Mesenchymal stem cell (in vitro differentiated cells and primary cell): ENCODE results near the gene METTL8.

Experiments
- DNase-seq: peaks from one replicate; pipeline ENCODE4 v3.0.0-alpha.2; 2013
- H2AFZ ChIP-seq: one replicate; pipeline ENCODE4 v1.6.1; 2013; ENCODE audit warnings: low read depth, mild to moderate bottlenecking, control low read depth, inconsistent platforms, low read length, moderate library complexity
- H2AK5ac ChIP-seq: 2 replicates; pipeline ENCODE4 v1.6.1; 2013; ENCODE audit warnings: low read length, moderate library complexity, mild to moderate bottlenecking, inconsistent platforms; ENCODE audit not compliant: severe bottlenecking
- H2BK120ac ChIP-seq: one replicate; pipeline ENCODE4 v1.6.1; 2013; ENCODE audit warnings: low read depth, mild to moderate bottlenecking, inconsistent platforms, low read length, moderate library complexity
- H2BK12ac ChIP-seq, 2 experiments: one replicate each; pipeline ENCODE4 v1.6.1; 2013; ENCODE audit warnings: inconsistent platforms in 2 of 2, low read length in 2 of 2, mild to moderate bottlenecking in 2 of 2, moderate library complexity in 2 of 2, control low read depth in 1 of 2
- H2BK15ac ChIP-seq: one replicate; pipeline ENCODE4 v1.6.1; 2013; ENCODE audit warnings: mild to moderate bottlenecking, low read depth, inconsistent platforms; ENCODE audit not compliant: poor library complexity, severe bottlenecking
- H2BK5ac ChIP-seq: 2 replicates; pipeline ENCODE4 v1.6.1; 2013; ENCODE audit warnings: low read depth, mild to moderate bottlenecking, low read length, control low read depth, inconsistent platforms; ENCODE audit not compliant: poor library complexity, severe bottlenecking
- H3K14ac ChIP-seq, 2 experiments: one replicate each; pipeline ENCODE4 v1.6.1; 2013; ENCODE audit warnings: inconsistent platforms in 2 of 2, low read length in 2 of 2, control low read depth in 1 of 2, mild to moderate bottlenecking in 1 of 2, moderate library complexity in 1 of 2
- H3K18ac ChIP-seq, 2 experiments: one replicate each; pipeline ENCODE4 v1.6.1; 2013; ENCODE audit warnings: inconsistent platforms in 2 of 2, low read length in 2 of 2, control low read depth in 1 of 2, low read depth in 1 of 2, mild to moderate bottlenecking in 1 of 2
- H3K23ac ChIP-seq, 2 experiments: one replicate each; pipeline ENCODE4 v1.6.1; 2013; ENCODE audit warnings: inconsistent platforms in 2 of 2, low read length in 2 of 2, mild to moderate bottlenecking in 2 of 2, moderate library complexity in 2 of 2, control low read depth in 1 of 2
- H3K27ac ChIP-seq: 2 replicates; pipeline ENCODE4 v1.5.1; 2013; ENCODE audit warnings: mild to moderate bottlenecking, moderate library complexity, low read length, control low read depth, inconsistent platforms; ENCODE audit not compliant: poor library complexity, severe bottlenecking
- H3K27me3 ChIP-seq, 2 experiments: 2 replicates each; pipeline versions ENCODE4 v1.6.1 to v1.7.0; 2013; ENCODE audit warnings: low read length in 2 of 2, mild to moderate bottlenecking in 2 of 2, moderate library complexity in 2 of 2, control low read depth in 1 of 2, inconsistent platforms in 1 of 2; ENCODE audit not compliant: control insufficient read depth in 1 of 2, insufficient read depth in 1 of 2
- H3K36me3 ChIP-seq, 2 experiments: 2 replicates each; pipeline versions ENCODE4 v1.6.1 to v1.7.0; 2013; ENCODE audit warnings: low read length in 2 of 2, control low read depth in 1 of 2, inconsistent platforms in 1 of 2, low read depth in 1 of 2, mild to moderate bottlenecking in 1 of 2; ENCODE audit not compliant: insufficient read depth in 2 of 2, control insufficient read depth in 1 of 2
- H3K4ac ChIP-seq, 2 experiments: one replicate each; pipeline ENCODE4 v1.6.1; 2013; ENCODE audit warnings: inconsistent platforms in 2 of 2, low read length in 2 of 2, mild to moderate bottlenecking in 2 of 2, moderate library complexity in 2 of 2, control low read depth in 1 of 2, low read depth in 1 of 2
- H3K4me1 ChIP-seq: 2 replicates; pipeline ENCODE4 v1.6.1; 2013; ENCODE audit warnings: low read depth, low read length, control low read depth; ENCODE audit not compliant: control insufficient read depth, insufficient read depth
- H3K4me2 ChIP-seq: 2 replicates; pipeline ENCODE4 v1.6.1; 2013; ENCODE audit warnings: low read length, mild to moderate bottlenecking, inconsistent platforms; ENCODE audit not compliant: poor library complexity, severe bottlenecking
- H3K4me3 ChIP-seq, 2 experiments: 2 replicates each; pipeline versions ENCODE4 v1.5.1 to v1.7.0; 2013; ENCODE audit warnings: low read length in 2 of 2, mild to moderate bottlenecking in 2 of 2, control low read depth in 1 of 2, low read depth in 1 of 2; ENCODE audit not compliant: insufficient read depth in 1 of 2
- H3K79me1 ChIP-seq: replicated peaks from 2 replicates; pipeline ENCODE4 v1.6.1; 2013; ENCODE audit warnings: mild to moderate bottlenecking, control low read depth, low read length, inconsistent platforms; ENCODE audit not compliant: poor library complexity, severe bottlenecking
- H3K9ac ChIP-seq: 2 replicates; pipeline ENCODE4 v1.7.0; 2013; ENCODE audit warnings: mild to moderate bottlenecking, low read length, moderate library complexity
- H3K9me3 ChIP-seq: 2 replicates; pipeline ENCODE4 v1.7.0; 2013; ENCODE audit warnings: mild to moderate bottlenecking, low read length; ENCODE audit not compliant: control insufficient read depth
- H4K8ac ChIP-seq: one replicate; pipeline ENCODE4 v1.6.1; 2013; ENCODE audit warnings: inconsistent platforms, mild to moderate bottlenecking, low read length, moderate library complexity
- H4K91ac ChIP-seq: one replicate; pipeline ENCODE4 v1.6.1; 2013; ENCODE audit warnings: mild to moderate bottlenecking, low read length, inconsistent platforms
- WGBS: methylation state at CpG from one replicate; pipeline ENCODE4 v1.1.7; 2013; ENCODE audit warnings: mixed read lengths; 5-methylcytosine and 5-hydroxymethylcytosine counted together

Gene METTL8

GRCh38 chr2:171345971-171346722, 87.6 kb downstream of the METTL8 start:
- Histone ChIP-seq H3K14ac (no peak overlapping the region), H2AK5ac (no peak overlapping the region), H3K27ac (no peak overlapping the region), H2BK12ac (no peak overlapping the region), H3K4me1 (peaks cover 2% of the 10 kb centered on the region), H3K36me3 (no peaks in the 10 kb centered on the region), H3K9me3 (no peaks in the 10 kb centered on the region), H3K79me1 (no peaks in the 10 kb centered on the region), H3K18ac (no peak overlapping the region), H2AFZ (no peak overlapping the region), H4K8ac (no peak overlapping the region), H3K4me3 (no peak overlapping the region), H2BK15ac (no peak overlapping the region), H2BK5ac (no peak overlapping the region), H3K23ac (no peak overlapping the region), H3K4me2 (no peak overlapping the region), H4K91ac (no peak overlapping the region), H3K9ac (no peak overlapping the region), H2BK120ac (no peak overlapping the region), H3K27me3 (no peaks in the 10 kb centered on the region), H3K4ac (no peak overlapping the region)
- WGBS = 100% methylated on average over 3 of the region's 3 CpGs
- DNase-seq = no peak

- Histone ChIP-seq H3K9me3 (no peaks in the 10 kb centered on the region), H3K4me2 (no peak overlapping the region), H3K27me3 (no peaks in the 10 kb centered on the region), H3K79me1 (peaks cover 2% of the 10 kb centered on the region), H2AFZ (no peak overlapping the region), H3K36me3 (no peaks in the 10 kb centered on the region), H2BK5ac (no peak overlapping the region), H3K23ac (no peak overlapping the region), H3K9ac (no peak overlapping the region), H3K14ac (no peak overlapping the region), H2AK5ac (no peak overlapping the region), H2BK12ac (no peak overlapping the region), H3K18ac (no peak overlapping the region), H4K8ac (no peak overlapping the region), H3K27ac (no peak overlapping the region), H4K91ac (no peak overlapping the region), H3K4me3 (no peak overlapping the region), H2BK120ac (no peak overlapping the region), H2BK15ac (no peak overlapping the region), H3K4ac (no peak overlapping the region), H3K4me1 (peaks cover 2% of the 10 kb centered on the region)
- no peak for DNase-seq
- WGBS = 100% methylated on average over 2 of the region's 2 CpGs
These were observed 89.6 kb downstream of the METTL8 start for GRCh38 chr2:171344182-171344581.

DNA sequence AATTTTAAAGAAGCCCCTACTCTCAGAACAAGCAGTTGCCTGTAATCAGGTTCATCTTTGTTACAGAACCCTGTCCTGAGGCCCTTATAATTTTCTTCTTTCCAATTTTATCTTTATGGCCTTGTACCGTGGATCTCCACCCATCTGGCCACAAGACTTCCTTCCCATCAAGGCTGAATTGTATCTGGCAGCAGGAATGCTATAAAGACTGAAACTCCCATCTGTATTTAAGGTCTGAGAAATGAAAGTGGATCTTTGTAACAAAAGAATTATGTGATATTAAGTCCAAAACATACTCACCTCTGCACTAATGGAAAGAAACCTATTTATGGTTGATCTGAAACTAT, 91.8 kb downstream of the METTL8 start:
- Histone ChIP-seq H4K91ac (no peak overlapping the region), H3K4me3 (no peak overlapping the region), H3K4ac (no peak overlapping the region), H3K9ac (no peak overlapping the region), H3K4me2 (no peak overlapping the region), H3K18ac (no peak overlapping the region), H2BK120ac (no peak overlapping the region), H3K14ac (no peak overlapping the region), H3K9me3 (no peaks in the 10 kb centered on the region), H3K36me3 (no peaks in the 10 kb centered on the region), H3K4me1 (peaks cover 2% of the 10 kb centered on the region), H2BK5ac (no peak overlapping the region), H3K79me1 (peaks cover 2% of the 10 kb centered on the region), H2BK15ac (no peak overlapping the region), H2BK12ac (no peak overlapping the region), H2AK5ac (no peak overlapping the region), H4K8ac (no peak overlapping the region), H2AFZ (no peak overlapping the region), H3K23ac (no peak overlapping the region), H3K27me3 (no peaks in the 10 kb centered on the region), H3K27ac (no peak overlapping the region)
- WGBS = no CpG with 5 or more reads among the region's 1 CpG
- no peak for DNase-seq

DNA sequence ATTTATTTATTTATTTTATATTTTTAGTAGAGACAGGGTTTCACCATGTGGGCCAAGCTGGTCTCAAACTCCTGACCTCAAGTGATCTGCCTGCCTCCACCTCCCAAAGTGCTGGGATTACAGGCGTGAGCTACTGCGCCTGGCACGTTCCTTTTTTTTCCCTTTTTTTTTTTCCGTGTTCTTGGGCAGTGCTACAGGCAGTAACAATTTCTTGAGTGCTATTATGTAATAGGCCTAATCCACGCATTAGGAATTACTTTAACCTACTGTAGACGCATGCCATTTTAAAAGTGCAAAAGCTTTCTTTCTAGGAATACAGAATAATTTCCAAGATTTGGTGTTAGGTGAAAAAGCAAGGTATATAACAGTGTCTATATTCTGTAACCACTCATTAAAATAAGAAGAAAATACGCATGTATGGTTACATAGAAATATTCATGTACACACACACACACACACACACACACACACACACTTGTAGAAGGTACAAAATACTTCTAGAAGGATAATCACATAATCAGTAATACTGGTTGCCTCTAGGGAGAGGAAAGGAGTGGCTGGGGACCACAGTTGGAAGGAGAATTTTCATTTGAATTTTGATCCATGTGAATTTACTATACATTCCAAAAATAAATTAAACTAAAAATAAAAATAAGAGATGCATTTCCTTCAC, 92.3 kb downstream of the METTL8 start:
- no peak overlapping the region for H2AFZ ChIP-seq
- no peak overlapping the region for H4K8ac ChIP-seq
- H3K4me3 ChIP-seq = no peak overlapping the region
- H3K9ac ChIP-seq = no peak overlapping the region
- 100% methylated on average over 3 of the region's 7 CpGs for WGBS
- no peak overlapping the region for H2BK5ac ChIP-seq
- H3K4me1 ChIP-seq = no peaks in the 10 kb centered on the region
- no peak overlapping the region for H2BK120ac ChIP-seq
- no peak overlapping the region for H3K27ac ChIP-seq
- H3K9me3 ChIP-seq = no peaks in the 10 kb centered on the region
- H3K27me3 ChIP-seq = no peaks in the 10 kb centered on the region
- no peak overlapping the region for H4K91ac ChIP-seq
- DNase-seq = no peak
- no peak overlapping the region for H3K14ac ChIP-seq
- no peak overlapping the region for H2BK12ac ChIP-seq
- no peaks in the 10 kb centered on the region for H3K36me3 ChIP-seq
- no peak overlapping the region for H3K4ac ChIP-seq
- no peak overlapping the region for H3K4me2 ChIP-seq
- H2AK5ac ChIP-seq = no peak overlapping the region
- H2BK15ac ChIP-seq = no peak overlapping the region
- H3K79me1 ChIP-seq = peaks cover 2% of the 10 kb centered on the region
- no peak overlapping the region for H3K23ac ChIP-seq
- no peak overlapping the region for H3K18ac ChIP-seq
